ENCODE data around the gene HPN. TPM values are rescaled to one million over a fixed set of nuclear protein-coding genes. Genes with fewer than 3 reads are reported as not detected.

Gene HPN
- total and polyA plus RNA-seq, 2 donors (not counting 3 experiments of a cell fraction or from before 2014, with no cell fraction given) = 0.10 TPM; not detected in 1

GRCh38 chr19:35034005-35034502, 7.5 kb upstream of the HPN start:
- no peaks in the 10 kb centered on the region for H4K20me1 ChIP-seq (replicated peaks; ENCODE audit: control insufficient read depth, extremely low read depth, insufficient read depth, low read length)
- H3K9me3 ChIP-seq (replicated peaks; ENCODE audit: control insufficient read depth, insufficient read depth, low read length) = no peaks in the 10 kb centered on the region
- no peak overlapping the region for H2AFZ ChIP-seq (ENCODE audit: low read depth, low read length)
- H3K36me3 ChIP-seq (ENCODE audit: control insufficient read depth in 2 of 2, extremely low read depth in 1 of 2, insufficient read depth in 2 of 2, low read length in 2 of 2) = peaks cover 0 to 2% of the 10 kb centered on the region in 2 experiments
- POLR2A ChIA-PET = no interaction called here
- intact Hi-C loops (cut with micrococcal nuclease) = loop anchor here (5.0 to 10.0 kb wide), 2 partner anchors 62 to 231 kb away; partner anchors contain the start of gene USF2
- no peak overlapping the region for H3K4me2 ChIP-seq (ENCODE audit: insufficient read depth, low read length)
- no peak overlapping the region for H3K9ac ChIP-seq (replicated peaks; ENCODE audit: extremely low read depth, insufficient read depth, low read length)
- dilution Hi-C loops (cut with MboI; ENCODE audit: extremely low pct_ligation_motif_present, low sequenced_read_pairs) = no loop called here
- CTCF ChIA-PET = no interaction called here
- FAIRE-seq (no peak), DNase-seq (ENCODE audit: low read depth, low spot score) (no peak)
- no peaks in the 10 kb centered on the region for H3K79me2 ChIP-seq (ENCODE audit: control insufficient read depth, insufficient read depth, low read length)
- peaks cover 17% of the 10 kb centered on the region for H3K4me1 ChIP-seq (ENCODE audit: control insufficient read depth, extremely low read depth, insufficient read depth, low read length)
- no TSS peak for BruUV-seq (replicated peaks)
- H3K9me1 ChIP-seq (replicated peaks; ENCODE audit: control insufficient read depth, extremely low read depth, insufficient read depth, low read length) = no peaks in the 10 kb centered on the region
- TF ChIP-seq, protein P1, sequence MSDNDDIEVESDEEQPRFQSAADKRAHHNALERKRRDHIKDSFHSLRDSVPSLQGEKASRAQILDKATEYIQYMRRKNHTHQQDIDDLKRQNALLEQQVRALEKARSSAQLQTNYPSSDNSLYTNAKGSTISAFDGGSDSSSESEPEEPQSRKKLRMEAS (IDR thresholded peaks at IDR 0.05; ENCODE audit: insufficient read depth, insufficient read length) = no peak
- TF ChIP-seq EZH2 (IDR thresholded peaks at IDR 0.05; ENCODE audit: borderline replicate concordance, low read depth, low read length, severe bottlenecking) = no peak
- no peak for TF ChIP-seq MYC (IDR thresholded peaks at IDR 0.05; ENCODE audit: low read depth, low read length)
- TF ChIP-seq POLR2AphosphoS5 (IDR thresholded peaks at IDR 0.05; ENCODE audit: insufficient read depth, low read depth, low read length) = no peak
- TF ChIP-seq POLR2A (IDR thresholded peaks at IDR 0.05; ENCODE audit: low read depth, low read length) = no peak
- TF ChIP-seq GATA2 (IDR thresholded peaks at IDR 0.05; ENCODE audit: insufficient read depth, insufficient read length, low read depth, low read length) = no peak
- TF ChIP-seq JUN (IDR thresholded peaks at IDR 0.05; ENCODE audit: borderline replicate concordance, insufficient read depth, insufficient read length, low read depth) = no peak
- no peak for TF ChIP-seq FOS (IDR thresholded peaks at IDR 0.05; ENCODE audit: borderline replicate concordance, insufficient read depth, low read length)
- TF ChIP-seq, protein P2, sequence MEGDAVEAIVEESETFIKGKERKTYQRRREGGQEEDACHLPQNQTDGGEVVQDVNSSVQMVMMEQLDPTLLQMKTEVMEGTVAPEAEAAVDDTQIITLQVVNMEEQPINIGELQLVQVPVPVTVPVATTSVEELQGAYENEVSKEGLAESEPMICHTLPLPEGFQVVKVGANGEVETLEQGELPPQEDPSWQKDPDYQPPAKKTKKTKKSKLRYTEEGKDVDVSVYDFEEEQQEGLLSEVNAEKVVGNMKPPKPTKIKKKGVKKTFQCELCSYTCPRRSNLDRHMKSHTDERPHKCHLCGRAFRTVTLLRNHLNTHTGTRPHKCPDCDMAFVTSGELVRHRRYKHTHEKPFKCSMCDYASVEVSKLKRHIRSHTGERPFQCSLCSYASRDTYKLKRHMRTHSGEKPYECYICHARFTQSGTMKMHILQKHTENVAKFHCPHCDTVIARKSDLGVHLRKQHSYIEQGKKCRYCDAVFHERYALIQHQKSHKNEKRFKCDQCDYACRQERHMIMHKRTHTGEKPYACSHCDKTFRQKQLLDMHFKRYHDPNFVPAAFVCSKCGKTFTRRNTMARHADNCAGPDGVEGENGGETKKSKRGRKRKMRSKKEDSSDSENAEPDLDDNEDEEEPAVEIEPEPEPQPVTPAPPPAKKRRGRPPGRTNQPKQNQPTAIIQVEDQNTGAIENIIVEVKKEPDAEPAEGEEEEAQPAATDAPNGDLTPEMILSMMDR (IDR thresholded peaks at IDR 0.05; ENCODE audit: extremely low read depth in 1 of 2, insufficient read depth in 1 of 2, low read depth in 1 of 2, low read length in 2 of 2) = no peak
- H3K4me3 ChIP-seq (replicated peaks in 1 of 3; ENCODE audit: insufficient read depth in 1 of 3, low read depth in 1 of 3, low read length in 3 of 3) = no peak overlapping the region
- no peaks in the 10 kb centered on the region for H3K27me3 ChIP-seq (ENCODE audit: control insufficient read depth in 2 of 2, insufficient read depth in 2 of 2, low read length in 2 of 2)
- no peak overlapping the region for H3K27ac ChIP-seq (ENCODE audit: insufficient read depth, low read depth, low read length)
